Stimulated activated CD8-positive, alpha-beta memory T cell treated with anti-CD3 and anti-CD28 coated beads, Interleukin-12 subunit alpha, Interleukin-12 subunit beta, amount 100 ng/mL, for 24 hours (primary cell): ENCODE results near the gene GNG14.
"Not testable (repeated sequence)": the region's sequence is repeated elsewhere in the genome, so short reads cannot be mapped to it uniquely, and the experiment has no call there.

Source experiments
- DNase-seq: peaks from one replicate; pipeline ENCODE4 v3.0.0-alpha.2; 2020; ENCODE audit errors: extremely low read depth

The GNG14 gene

DNA sequence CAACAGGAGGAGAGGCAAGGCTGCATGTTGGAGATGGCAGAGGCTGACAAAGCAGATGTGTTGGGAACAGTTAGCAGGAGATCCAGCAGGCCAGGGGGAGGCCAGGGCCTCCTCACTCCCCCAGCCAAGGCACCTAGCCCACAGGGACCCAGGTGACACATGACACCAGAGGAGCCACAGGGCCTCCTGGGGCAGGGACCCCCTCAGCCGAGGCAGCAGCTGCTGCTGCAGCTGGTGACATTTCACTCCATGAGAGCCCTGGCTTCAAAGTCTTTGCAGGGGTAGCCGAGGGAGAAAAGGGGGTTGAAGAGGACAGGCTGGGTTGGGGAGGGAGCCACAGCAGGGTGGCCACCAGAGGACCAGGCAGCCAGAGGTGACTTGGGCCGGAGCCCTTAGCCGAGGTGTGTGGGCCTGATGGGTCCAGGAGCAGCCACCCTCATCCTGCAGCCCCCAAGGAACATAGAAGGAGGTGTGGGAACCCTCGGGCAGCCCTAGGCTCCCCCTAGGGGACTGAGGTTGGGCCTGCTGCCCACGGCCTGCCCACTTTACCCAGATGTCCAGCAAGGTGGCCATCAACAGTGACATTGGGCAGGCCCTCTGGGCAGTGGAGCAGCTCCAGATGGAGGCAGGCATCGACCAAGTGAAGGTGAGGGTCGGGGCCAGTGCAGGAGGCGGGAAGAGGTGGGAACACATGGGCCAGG is at the start of gene GNG14:
GNG14 (plus strand) TSS at position 503 of the 701 bp plus-strand sequence; CDS start at position 554, 51 bp downstream.
- DNase-seq = no peak

DNA sequence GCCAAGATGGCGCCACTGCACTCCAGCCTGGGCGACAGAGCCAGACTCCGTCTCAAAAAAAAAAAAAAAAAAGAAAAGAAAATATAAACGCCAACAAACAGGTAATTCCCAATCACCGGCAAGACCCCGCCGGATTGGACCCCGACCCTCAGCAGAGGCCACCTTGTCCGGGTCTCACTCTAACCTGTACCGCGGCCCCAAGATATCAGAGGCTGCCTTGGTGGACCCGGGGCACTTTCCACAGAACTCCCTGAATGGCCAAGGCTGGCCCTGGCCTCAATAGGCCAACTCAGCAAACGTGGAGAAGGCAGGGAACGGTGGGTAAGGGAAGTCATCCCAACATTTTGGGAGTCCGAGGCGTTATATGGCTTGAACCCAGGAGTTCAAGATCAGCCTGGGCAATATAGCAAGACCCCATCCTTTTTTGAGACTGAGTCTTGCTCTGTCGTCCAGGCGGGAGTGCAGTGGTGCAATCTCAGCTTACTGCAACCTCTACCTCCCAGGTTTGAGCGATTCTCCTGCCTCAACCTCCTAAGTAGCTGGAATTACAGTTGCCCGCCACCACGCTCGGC is 49.1 kb upstream of the GNG14 start:
- DNase-seq = no peak

DNA sequence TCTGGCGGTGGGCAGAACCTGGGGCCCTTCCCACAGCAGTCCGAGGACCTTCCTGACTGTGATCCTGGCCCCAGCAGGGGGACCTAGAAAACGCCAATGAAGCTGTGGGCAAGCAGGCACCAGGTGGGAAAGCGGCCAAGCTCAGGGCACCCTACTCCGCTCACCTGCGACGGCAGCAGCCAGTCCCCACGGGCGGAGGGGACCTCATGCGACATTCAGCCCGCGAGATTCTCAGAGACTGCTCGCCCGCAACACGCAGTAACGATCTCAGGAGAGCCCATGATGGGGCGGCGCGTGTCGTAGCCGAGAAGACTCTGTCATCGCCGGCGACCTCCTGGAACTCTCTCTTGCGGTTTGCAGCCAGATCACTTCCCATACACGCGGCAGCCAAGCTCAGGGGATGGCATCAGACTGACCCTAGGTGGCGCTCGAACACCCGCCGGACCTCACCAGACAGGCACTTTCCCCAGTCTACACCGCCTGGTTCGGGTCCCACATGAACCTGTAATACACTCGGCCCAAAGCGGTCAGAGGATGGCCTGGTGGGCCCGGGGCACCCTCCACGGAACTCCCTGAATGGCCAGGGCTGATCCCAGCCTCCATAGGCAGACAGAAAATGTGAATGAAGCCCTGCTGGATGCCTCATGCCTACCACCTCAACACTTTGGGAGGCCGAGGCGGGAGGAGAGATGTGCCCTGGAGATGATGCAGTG is 47.7 kb upstream of the GNG14 start:
- DNase-seq = peak; percentile 78

DNA sequence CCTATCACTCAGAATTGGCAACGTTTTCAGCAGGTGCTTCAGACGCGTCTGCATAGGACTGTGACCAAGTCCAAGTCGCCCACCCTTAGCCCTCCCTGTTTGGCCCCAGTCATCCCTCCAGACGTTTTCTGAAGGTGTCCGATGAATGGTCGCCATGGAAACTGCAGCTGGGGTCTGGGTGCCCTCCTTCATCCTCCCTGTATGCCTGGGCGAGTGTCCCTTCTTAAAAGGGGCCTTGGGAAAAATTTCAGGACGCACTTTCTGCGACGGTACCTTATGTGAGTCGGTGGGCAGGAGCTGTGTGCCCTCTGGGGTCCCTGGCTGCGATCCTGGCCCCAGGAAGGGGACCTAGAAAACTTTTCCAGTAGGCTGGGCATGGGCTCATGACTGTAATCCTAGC is 46.3 kb upstream of the GNG14 start:
- no peak for DNase-seq

DNA sequence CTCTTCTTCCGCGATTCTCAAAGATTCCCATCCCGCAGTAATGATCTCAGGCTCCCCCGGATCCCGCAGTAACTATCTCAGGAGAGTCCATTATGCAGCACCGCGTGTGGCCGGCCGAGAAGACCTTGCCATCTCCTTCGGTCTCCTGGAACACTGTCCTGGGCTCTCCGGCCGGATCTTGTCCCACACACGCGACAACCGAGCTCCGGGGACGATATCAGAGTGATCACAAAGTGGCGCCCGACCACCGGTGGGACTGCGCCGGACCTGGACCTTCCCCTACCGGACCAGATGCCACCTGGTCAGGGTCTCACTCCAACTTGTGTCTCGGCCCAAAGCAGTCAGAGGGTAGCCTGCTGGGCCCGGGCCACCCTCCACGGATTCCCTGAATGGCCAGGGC is 45.3 kb upstream of the GNG14 start:
- DNase-seq = no peak

DNA sequence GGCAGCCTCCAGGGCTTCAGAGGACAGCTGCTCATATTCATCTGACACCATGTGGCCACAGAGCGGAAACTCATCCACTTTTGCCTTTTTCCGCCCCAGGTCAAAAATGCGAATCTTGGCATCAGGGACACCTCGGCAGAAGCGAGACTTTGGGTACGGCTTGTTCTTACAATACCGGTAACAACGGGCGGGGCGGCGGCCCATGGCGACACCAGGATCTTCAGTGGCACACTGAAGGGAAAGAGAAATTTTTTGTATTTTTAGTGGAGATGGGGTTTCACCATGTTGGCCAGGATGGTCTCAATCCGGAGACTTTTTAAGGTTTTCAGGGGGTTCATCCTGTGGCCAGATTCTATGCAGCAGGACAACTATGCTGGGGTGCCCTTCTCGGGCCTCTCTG is 44.1 kb upstream of the GNG14 start:
- not testable (repeated sequence) for DNase-seq

DNA sequence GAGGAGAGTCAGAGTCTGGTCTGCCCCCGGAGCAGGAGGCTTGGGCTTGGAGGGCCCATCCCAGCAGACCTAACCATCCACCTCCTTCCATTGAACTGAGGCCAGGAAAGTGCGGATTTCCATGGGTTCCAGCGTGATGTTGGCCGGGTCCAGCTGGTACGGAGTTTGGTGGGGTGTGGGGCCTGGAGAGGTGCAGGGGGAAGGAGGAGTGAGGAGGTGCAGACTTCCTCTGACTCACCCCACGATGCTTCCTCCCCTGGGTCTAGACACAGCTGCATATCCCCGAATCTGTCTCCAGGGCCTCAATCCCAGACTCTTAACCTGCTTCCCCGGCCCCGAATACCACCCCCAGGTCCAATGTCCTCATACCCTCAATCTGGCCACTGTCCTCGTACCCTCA is 41.2 kb upstream of the GNG14 start:
- no peak for DNase-seq

DNA sequence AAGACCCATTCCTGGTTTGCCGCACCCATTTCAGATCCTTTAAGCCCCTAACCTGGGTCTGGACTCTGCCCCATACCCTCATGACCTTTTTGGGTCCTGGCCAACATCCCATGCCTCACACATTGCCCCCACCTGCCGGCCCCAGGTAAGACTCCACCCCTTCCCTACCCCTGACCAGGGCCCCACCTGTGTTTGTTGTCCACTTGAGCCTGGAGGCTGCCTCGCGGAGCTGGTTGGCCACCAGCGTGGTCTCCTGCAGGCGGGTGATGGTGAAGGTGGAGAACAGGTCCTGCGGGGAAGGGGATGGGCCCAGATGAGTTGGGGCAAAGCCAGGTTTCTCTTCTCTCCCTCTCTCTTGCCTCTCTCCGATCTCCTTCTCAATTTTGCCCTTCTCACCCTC is 40.8 kb upstream of the GNG14 start:
- no peak for DNase-seq

DNA sequence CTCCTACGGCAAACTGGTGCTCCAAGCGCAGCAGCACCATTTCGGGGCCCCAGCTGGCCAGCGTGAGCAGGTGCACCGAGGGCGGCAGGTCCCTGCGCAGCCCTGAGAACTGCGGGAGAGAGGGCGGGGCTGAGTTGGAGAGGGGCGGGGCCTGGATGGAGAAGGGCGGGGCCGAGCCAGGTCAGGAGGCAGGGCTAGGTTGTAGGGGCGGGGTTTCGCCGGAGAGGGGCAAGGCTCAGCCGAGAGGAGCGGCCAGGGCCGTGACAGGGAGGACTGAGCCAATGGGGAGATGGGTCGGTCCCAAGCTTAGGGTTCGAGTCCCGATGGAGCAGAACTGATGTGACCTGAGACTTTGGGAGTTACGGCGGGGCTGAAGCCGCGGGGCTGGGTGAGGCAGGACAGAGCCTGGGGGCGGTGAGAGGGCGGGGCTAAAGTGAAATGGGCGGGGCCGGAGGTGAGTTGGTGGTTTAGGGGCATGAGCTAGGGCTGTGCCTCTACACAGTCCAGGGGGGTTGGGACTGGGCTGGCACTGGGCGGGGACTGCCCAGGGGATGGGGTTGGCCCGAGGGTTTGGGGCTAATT is 40.2 kb upstream of the GNG14 start:
- no peak for DNase-seq

DNA sequence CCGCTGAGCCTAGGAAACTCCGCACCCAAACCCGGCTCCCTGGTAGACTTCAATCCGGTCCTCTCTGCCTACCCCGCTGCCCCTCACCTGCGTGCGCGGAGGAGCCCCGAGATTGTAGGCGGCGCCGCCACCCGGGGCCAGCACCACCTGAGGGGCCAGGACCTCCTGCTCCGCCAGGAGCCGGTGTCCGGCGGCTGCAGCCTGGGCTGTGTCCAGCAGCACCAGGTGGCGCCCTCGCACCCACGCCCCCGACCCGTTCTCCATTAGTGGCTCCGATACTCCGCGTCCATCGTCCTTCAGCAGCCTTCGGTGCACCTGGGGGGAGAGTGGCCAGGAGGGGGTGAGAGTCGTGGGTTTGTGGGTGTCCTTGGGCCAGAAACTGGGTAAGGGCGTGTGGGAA is 39.7 kb upstream of the GNG14 start:
- no peak for DNase-seq

DNA sequence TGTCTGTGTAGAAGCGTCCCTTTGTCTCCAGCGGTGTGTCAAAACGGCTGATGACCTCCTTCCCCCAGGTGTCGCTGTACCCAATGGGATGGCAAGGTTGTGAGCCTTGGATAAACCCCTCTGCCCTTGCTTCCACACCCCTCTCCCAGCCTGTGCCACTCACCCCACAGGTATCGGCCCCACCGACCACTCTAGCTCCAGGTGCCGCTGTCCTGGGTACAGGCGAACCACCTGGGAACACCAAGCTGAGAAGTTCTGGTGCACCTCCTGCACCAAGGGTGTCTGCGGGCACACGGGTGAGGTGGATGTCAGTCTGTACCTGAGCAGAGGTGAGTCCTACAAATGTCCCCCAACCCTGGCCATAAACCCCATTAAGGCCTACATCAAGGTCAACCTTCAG is 37.9 kb upstream of the GNG14 start:
- no peak for DNase-seq

DNA sequence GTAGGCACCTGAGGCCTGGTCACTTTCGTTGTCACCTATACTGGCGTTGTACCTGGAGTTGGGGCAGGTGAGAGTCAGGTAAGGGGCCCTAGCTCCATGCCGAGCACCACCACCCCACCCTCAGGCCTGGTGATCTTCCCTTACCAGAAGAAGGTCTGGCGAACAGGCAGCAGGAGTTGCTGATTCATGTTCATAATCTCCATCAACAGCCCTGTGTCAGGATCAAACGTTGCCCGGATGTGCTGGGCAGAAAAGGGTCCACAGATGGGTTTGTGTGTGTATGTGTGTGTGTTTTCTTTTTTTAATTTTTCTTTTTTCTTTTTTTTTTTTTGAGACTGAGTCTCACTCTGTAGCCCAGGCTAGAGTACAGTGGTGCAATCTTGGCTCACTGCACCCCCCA is 35.6 kb upstream of the GNG14 start:
- DNase-seq = no peak

DNA sequence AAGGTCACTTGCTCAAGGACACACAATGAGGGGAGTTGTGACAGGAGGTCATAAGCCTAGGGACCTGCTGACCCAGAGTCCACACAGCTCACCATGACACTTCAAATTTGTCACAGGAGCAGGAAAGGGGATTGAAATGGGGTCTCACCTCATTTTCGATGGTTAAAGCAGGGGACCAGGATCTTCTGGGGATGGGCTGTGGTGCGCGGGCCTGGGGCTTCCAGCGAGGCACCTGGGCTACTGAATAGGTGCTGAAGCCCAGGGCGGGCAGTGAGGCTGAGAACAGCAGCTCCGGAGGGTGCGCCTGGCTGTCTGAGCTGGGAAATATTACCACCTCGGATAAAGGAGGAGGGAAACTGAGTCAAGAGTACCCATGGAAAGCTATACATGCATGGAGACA is 32.3 kb upstream of the GNG14 start:
- no peak for DNase-seq

DNA sequence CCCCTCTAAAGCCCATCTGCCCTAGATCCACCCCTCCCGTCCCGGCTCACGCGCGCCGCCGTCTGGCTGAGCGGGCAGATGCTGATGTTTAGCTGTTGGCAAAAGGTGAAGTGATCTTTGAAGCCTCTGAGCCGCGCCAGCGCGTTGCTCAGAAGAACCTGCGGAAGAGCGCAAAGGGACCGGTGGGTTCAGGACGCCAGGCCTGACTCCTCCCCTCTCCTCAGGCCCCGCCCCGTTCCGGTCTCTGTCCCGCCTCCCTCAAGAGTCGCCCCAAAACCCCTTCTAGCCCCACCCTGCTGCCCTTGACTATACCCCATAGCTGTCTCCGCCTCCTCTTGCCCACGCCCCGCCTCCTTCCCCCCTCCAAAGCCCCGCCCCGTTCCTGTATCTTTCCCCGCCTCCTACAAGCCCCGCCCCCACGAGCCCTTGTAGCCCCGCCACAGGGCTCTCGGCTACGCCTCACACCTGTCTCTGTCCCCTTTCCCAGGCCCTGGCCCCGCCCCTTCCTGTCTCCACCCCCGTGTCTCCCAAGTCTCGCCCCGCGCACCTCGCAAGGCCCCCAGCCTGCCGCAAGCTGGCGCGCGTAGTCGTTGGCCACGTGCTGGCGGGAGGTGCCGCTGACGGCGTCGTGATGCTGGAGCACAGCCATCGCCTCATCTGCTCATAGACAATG is 30.8 kb upstream of the GNG14 start:
- DNase-seq = no peak

DNA sequence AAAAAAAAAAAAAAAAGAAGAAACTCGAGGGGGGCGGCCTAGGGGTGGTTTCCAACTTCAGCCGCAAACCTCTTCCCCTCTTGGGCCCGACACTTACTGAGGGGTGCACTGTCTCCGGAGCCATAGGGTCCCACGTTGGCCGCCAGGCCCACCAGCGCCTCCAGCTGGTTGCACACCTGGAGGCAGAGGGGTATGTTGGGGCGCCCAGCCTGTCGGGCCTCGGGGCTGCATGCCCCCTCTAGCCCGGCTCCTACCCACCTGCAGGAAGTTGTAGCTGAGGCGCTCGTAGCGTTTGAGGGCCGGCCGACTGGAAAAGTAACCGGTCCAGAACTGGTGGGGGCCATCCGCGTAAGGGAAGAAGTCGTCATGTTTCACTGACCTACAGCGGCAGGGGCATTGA is 29.8 kb upstream of the GNG14 start:
- DNase-seq = no peak

DNA sequence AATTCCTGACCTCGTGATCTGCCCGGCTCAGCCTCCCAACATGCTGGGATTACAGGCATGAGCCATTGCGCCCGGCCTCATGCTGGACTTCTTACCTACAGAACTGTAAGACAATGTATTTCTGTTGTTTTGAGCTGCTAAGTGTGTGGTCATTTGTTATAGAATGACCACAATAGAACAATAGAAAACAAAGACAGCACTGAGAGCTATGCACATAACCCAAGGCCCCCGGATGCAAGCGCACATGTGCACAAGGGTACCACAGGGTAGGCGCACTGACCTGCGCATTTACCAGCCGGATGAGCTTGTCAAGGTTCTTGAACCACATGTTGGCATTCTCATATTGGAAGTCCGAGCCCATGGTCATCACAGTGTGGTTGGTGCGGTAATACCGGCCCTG is 26.8 kb upstream of the GNG14 start:
- DNase-seq = no peak

DNA sequence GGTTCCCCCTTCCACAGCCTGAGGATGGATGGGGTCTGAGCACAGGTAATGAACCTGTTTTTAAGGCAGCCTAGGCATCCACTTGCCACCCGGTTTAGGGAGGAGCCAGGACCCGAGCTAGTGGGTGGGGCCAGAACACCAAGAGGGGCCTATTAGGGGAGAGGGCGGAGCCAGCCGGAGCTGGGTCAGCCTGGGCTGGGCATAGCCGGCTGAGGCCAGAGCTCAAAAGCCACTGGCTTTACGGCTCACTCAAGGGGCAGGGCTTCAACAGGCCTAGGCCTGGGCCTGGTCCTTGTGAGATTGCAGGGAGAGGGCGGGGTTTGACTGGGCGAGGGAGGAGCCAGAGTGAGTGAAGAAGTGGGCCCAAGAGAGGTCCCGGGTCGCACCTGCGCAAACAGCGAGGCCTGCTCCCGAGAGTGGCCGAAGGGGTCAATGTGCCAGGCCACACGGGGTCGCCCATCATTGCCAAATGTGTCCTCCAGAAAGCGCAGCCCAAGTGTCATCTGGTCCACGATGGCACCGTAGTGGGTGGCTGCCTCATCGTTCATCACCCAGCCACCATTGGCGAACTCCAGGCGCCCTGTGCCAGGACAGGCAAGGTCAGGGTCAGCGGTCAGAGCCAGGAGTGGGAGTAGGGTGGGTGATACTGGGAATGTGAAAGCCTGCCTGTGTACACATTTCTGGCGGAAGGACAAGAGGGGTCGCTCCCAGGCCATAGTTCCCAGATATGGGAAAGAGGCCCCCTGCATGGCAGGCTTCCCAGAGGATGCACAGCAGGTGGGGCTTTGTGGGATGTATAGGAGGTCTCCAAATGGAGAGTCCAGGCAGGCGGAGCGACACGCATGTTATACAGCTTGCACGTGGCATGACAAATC is 23.2 kb upstream of the GNG14 start:
- no peak for DNase-seq

DNA sequence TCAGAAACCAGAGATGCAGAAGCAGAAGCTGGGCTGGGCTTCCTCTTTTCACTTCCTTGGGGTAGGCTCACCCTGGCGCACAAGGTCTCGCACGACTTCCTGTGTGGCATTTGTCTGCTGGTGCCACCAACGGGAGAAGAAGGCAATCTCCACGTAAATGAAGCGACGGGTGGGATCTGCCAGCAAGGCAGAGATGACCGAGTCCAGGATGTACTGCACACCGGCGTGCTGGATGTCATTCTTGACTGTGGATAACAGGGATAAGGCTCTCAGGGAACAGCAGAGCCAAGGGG is 22.6 kb upstream of the GNG14 start:
- no peak for DNase-seq

DNA sequence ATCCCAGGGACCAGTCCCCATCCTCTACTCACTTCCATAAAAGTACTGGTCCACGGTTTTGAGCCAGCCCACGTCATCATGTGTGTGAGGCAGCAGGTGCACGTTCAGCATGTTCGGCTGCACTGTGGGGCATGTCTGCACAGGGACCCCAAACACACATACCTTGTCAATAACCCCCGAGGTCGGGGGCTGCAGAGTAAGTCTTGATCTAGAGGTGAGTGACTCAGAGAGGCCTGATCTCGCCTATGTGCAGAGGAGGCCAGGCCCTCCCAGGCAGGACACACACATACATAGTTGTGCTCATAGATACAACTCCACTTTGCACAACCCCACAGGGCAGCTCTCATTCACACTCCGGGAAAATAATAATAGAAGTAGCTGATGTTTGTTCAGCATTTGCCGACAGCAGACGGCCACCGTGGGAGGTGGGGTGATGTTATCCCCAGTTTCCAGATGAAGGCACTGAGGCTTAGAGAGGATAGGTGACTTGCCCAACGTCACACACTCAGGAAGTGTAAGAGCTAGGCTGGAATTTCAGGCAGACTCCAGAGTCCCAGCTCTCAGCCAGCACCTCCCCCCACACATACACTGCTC is 22.0 kb upstream of the GNG14 start:
- DNase-seq = no peak

DNA sequence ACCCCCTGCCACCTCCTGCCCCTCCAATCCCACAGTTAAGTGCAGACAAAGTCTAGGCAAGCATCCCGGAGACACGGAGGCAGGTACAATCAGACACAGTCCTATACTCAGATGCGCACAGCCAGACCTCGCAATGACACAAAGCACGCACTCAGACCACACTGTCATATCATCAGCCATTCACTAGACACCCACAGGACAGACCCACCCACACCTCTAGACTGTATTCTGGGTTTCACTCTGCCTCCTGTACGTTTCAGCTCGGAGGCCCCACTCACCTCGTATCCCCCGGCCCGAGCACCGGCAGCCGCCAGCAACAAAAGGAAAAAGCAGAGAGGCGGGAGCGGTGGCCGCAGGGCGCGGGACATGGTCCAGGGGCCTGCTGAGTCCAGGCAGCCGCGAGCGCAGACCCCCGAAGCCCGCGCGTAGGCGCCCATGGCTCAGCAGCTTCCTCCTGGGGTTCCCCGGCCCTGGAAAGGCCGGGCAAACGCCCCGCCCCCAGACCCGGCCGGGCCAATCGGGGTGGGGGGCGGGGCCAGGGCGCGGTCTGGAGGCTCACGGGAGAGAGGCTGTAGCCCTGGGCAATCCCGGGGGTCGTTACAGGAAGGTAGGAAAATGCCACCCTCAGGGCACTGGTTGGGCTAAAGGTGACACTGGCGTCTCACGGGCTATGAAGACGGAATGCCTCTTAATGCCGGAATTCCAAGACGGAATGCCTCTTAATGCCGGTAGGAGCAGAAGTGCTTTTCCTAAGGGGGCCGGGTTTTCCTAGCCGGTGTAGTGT is 21.3 kb upstream of the GNG14 start, which contains the start of the genes MAN2B1 and WDR83:
MAN2B1 (minus strand) TSS at position 478 of the 784 bp plus-strand sequence; CDS start at position 437, 41 bp downstream.
WDR83 (plus strand) TSS at position 543 of the 784 bp plus-strand sequence. CDS start 2,984 bp downstream, outside the sequence.
- DNase-seq = peak; percentile 62
